Measurements from ENCODE around the gene ITGA2B.

- TF ChIP-seq POLR2A (IDR thresholded peaks at IDR 0.05) (no peak), CTCF (IDR thresholded peaks at IDR 0.05) (no peak)
Observed at GRCh38 chr17:44349553-44350070, 39.8 kb downstream of the ITGA2B start.

Data from tibial nerve (tissue), 3 donors.